Effector memory CD4-positive, alpha-beta T cell (primary cell): ENCODE data around the gene PVALB.

Source experiments
- DNase-seq, 3 donors: peaks; one replicate each; pipeline ENCODE4 v3.0.0-alpha.2; 2020
- H3K27ac ChIP-seq: 2 replicates; pipeline ENCODE4 v1.7.0; 2013; ENCODE audit warnings: mild to moderate bottlenecking, low read length, moderate library complexity; ENCODE audit not compliant: insufficient read depth, poor library complexity, severe bottlenecking
- H3K27me3 ChIP-seq: replicated peaks from 2 replicates; pipeline ENCODE4 v1.7.0; 2013; ENCODE audit warnings: mild to moderate bottlenecking, low read length; ENCODE audit not compliant: insufficient read depth, control insufficient read depth, poor library complexity, severe bottlenecking
- H3K36me3 ChIP-seq: 2 replicates; pipeline ENCODE4 v1.7.0; 2013; ENCODE audit warnings: mild to moderate bottlenecking, low read length, moderate library complexity; ENCODE audit not compliant: control insufficient read depth, insufficient read depth
- H3K4me1 ChIP-seq: 2 replicates; pipeline ENCODE4 v1.7.0; 2013; ENCODE audit warnings: low read length, mild to moderate bottlenecking; ENCODE audit not compliant: control insufficient read depth, insufficient read depth, poor library complexity, severe bottlenecking
- H3K4me3 ChIP-seq: 2 replicates; pipeline ENCODE4 v1.7.0; 2013; ENCODE audit warnings: low read length, low read depth, mild to moderate bottlenecking; ENCODE audit not compliant: insufficient read depth, poor library complexity, severe bottlenecking
- H3K9me3 ChIP-seq: 2 replicates; pipeline ENCODE4 v1.7.0; 2013; ENCODE audit warnings: mild to moderate bottlenecking, low read length, moderate library complexity; ENCODE audit not compliant: control insufficient read depth

PVALB gene

DNA sequence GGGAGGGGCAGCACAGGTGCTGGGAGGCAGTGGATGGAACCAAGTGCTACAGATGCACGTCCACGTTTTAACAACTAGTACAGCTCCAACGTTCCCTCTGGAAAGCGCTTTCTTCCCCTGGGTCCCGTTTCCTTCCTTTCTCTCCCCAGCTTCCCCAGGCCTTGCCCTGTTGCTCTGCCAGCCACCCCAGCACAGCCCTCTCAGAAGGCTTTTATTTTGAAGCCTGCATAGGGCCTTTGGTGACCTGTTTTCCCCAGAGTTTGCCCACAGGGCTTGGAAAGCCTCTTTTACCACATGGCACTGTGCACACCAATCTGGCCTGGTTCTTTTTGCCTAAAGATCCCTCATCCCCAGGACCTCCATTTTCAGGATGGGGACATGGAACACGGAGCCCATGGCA is 30.1 kb upstream of the PVALB start:
- H3K36me3 ChIP-seq: no peaks in the 10 kb centered on the region
- H3K4me1 ChIP-seq: no peaks in the 10 kb centered on the region
- no peak overlapping the region for H3K27ac ChIP-seq
- H3K9me3 ChIP-seq: no peaks in the 10 kb centered on the region
- no peaks in the 10 kb centered on the region for H3K27me3 ChIP-seq
- H3K4me3 ChIP-seq: no peak overlapping the region
- DNase-seq: no peak

DNA sequence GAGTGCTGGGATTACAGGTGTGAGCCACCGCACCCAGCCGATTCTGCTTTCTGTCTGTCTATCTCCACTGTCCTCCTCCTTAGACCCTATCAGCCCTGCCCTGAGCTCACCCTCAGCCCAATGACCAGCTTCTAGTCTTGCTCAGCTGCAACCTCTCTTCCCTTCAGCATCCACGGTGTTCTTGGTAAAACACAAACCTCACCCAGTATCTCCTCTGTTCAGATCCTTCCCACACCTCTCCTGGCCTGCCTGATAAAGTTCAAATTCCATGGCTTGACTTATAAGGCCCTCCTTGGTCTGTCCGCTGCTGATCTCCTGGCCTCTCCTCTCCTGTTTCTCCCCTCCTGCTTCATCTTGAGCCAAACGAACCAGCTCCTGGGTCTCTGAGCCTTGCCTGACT is 29.4 kb upstream of the PVALB start:
- no peak for DNase-seq
- no peaks in the 10 kb centered on the region for H3K27me3 ChIP-seq

DNA sequence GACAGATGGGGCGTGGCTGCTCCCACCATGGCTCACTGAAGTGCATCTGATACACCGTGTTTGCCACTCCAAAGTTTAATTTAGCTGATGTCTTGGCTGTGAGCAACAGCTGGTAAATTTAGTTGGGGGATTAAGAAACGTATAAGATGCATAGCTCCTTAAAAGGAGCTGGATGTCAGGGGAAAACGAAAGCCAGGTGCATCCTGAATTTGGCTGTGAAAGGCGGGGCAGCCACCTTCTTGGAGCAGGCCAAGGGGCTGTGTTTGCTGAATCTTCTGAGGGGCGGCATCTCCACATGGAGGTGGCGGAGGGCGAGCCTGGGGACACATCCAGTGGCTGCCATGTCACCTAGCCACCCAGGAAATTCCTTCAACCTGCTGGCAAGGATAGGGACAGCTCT is 23.3 kb upstream of the PVALB start:
- Histone ChIP-seq H3K36me3 (no peaks in the 10 kb centered on the region), H3K27ac (no peak overlapping the region), H3K4me3 (no peak overlapping the region), H3K9me3 (no peaks in the 10 kb centered on the region), H3K27me3 (peaks cover 3% of the 10 kb centered on the region), H3K4me1 (no peaks in the 10 kb centered on the region)
- no peak for DNase-seq

More for the DNA sequence above, 29.4 kb upstream of the PVALB start:
- Histone ChIP-seq H3K27ac (no peak overlapping the region), H3K36me3 (no peaks in the 10 kb centered on the region), H3K4me3 (no peak overlapping the region), H3K4me1 (no peaks in the 10 kb centered on the region), H3K9me3 (no peaks in the 10 kb centered on the region)

DNA sequence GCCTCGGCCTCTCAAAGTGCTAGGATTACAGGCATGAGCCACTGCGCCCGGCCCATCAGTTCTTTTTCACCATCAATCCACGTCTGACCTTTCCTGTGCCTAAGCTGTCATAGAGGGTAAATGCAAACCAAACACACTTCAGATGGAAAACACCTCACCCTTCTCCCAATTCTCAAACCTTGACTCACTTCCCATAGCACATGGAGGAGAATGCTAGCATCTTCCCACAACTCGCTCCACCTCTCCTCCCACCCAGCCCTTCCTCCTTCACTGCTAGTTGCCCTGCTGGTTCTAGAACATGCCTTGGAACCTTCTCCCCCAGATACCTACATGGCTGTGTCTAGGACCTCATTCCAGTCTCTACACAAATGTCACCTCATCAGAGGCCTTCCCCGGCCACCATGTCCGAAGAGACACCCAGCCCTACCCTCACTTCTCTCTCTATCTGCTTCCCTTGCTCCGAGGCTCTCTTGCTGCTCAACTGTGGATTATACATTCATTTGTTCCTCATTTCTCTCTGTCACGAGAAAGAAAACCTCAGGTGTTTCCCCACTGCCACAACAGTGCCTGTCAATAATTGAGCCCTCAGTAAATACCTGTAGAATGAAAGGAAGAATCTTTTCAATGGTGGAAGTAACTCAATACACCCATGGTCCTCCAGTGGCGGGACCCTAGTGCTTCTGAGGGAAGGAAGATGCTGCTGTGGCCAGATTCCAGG is 22.7 kb upstream of the PVALB start:
- Histone ChIP-seq H3K4me3 (no peak overlapping the region), H3K27me3 (peaks cover 3% of the 10 kb centered on the region), H3K9me3 (no peaks in the 10 kb centered on the region), H3K36me3 (no peaks in the 10 kb centered on the region), H3K27ac (no peak overlapping the region), H3K4me1 (no peaks in the 10 kb centered on the region)
- no peak for DNase-seq

DNA sequence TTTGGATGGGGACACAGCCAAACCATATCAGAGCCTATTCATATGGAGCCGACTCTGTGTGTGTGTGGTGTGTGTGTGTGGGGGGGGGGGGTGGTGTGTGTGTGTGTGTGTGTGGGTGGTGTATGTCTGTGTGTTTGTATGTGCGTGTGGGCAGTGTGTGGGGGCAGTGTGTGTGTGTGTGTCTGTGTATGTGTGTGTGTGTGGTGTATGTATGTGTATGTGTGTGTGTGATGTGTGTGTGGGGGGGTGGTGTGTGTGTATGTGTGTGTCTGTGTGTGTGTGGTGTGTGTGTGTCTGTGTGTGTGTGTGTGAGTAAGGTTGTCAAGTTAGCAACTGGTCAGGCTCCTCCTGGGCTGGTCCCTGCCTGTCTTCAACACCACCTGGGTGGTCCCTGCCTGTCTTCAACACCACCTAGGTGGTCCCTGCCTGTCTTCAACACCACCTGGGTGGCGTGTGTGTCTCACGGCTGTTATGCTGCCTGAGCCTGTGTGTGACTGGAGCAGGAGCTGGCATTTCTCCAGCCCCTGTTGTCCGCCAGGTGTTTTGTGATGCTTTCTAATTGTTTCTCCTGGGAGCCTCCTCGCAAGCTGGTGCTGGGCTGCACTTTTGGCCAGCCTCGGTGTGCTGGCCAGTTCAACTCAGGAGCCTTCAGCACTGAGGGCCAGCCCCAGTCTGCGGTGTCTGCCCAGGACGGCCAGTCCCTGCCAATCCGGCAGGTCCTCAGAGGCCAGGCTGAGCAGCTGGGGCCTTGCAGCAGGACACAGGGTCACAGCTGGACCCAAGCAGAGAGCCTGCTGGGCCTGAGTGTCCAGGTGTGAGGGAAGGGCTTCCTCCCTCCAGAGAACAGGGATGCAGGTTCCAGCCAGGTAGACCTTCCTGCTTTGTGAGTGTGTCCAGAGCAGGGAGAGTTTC is 21.5 kb upstream of the PVALB start:
- DNase-seq: no peak
- Histone ChIP-seq H3K9me3 (no peaks in the 10 kb centered on the region), H3K4me1 (no peaks in the 10 kb centered on the region), H3K27ac (no peak overlapping the region), H3K4me3 (no peak overlapping the region), H3K36me3 (no peaks in the 10 kb centered on the region), H3K27me3 (peaks cover 3% of the 10 kb centered on the region)

DNA sequence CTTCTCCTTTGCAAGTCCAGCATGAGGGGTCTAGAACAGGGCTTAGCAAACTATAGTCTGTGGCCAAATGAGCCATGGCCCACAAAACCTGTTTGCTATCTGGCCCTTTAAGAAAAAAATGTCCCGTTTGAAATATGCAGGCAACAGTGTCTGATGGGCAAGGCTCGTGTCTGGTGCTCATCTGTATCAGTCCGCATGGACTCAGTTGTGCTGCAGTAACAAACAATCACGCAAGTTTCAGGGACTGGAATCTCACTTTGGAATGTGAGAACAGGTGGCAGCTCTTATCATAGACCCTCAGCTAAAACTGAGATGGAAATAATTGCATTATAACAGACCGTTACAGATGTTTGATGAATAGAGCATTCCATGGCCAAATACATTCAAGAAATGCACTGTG is 19.1 kb upstream of the PVALB start:
- Histone ChIP-seq H3K4me1 (no peaks in the 10 kb centered on the region), H3K27me3 (peaks cover 3% of the 10 kb centered on the region), H3K27ac (no peak overlapping the region), H3K4me3 (no peak overlapping the region), H3K9me3 (no peaks in the 10 kb centered on the region), H3K36me3 (no peaks in the 10 kb centered on the region)
- DNase-seq: no peak

DNA sequence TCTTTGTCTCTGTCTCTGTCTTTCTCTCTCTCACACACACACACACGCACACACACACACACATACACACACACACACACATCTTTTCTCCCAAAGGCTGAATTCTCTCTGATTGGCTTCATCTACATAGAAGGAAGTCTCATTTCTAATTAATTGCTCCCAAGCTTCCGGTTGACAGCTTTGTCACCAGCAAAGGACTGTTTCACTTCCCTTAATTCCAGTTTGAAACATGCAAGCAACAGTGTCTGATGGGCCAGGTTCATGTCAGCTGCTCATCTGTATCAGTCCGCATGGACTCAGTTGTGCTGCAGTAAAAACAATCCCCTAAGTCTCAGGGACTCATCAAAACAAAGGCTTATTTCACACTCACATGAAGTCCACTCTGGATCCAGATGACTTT is 16.2 kb upstream of the PVALB start:
- no peak for DNase-seq
- no peaks in the 10 kb centered on the region for H3K27me3 ChIP-seq
- no peaks in the 10 kb centered on the region for H3K36me3 ChIP-seq
- H3K27ac ChIP-seq: no peak overlapping the region
- H3K9me3 ChIP-seq: no peaks in the 10 kb centered on the region
- no peak overlapping the region for H3K4me3 ChIP-seq
- H3K4me1 ChIP-seq: no peaks in the 10 kb centered on the region

DNA sequence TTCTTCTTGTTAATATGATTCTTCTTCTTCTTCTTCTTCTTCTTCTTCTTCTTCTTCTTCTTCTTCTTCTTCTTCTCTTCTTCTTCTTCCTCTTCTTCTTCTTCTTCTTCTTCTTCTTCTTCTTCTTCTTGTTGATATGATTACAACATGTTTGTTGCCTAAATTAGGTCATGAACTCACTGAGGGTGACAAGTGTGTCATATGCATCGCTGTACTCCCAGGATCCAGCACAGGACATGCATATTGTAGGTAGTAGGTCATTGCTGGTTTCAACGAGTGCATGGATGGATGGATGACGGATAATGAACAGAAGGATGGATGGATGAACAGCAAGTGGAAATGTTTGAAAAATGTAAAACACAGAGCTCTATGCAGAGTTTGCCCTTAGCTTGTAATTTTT is 14.9 kb upstream of the PVALB start:
- H3K36me3 ChIP-seq: no peaks in the 10 kb centered on the region
- no peaks in the 10 kb centered on the region for H3K4me1 ChIP-seq
- H3K4me3 ChIP-seq: no peak overlapping the region
- no peak overlapping the region for H3K27ac ChIP-seq
- H3K9me3 ChIP-seq: no peaks in the 10 kb centered on the region
- DNase-seq: no peak
- H3K27me3 ChIP-seq: no peaks in the 10 kb centered on the region

DNA sequence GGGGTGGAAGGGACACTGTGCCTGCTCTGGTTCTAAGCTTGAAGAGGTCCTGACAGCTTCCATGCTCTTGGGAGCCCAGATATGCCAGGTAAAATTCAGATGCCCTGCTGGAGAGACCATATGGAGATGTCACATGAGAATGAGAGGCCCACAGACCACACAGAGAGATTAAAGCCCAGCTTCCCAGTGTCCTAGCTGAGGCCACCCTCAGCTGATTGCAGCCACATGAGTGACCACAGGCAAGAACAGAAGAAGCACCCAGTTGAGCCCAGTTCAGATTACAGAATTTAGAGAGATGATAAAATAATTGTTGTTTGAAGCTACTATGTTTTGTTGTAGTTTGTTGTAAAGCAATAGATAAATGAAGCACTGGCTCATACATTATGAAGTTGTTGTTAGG is 14.4 kb upstream of the PVALB start:
- no peak for DNase-seq
- Histone ChIP-seq H3K27ac (no peak overlapping the region), H3K9me3 (no peaks in the 10 kb centered on the region), H3K36me3 (no peaks in the 10 kb centered on the region), H3K27me3 (no peaks in the 10 kb centered on the region), H3K4me3 (no peak overlapping the region), H3K4me1 (no peaks in the 10 kb centered on the region)

DNA sequence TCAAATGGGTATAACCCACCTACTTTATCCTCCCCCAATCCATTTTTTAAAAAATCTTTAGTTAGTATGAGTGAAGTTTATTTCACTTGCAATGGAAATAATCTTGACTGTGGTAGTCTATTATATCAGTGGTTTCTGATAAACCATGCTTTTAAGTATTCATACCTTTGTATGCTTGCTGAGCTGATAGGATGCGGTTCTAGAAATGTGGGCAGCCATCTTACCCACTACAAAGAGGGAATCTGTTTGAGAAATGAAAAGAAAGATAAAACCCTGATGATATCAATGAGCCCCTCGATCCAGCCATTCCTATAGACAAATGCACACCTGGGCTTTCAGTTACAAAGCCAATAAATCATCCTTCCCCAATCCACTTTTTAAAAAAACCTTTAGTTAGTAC is 13.8 kb upstream of the PVALB start:
- no peaks in the 10 kb centered on the region for H3K27me3 ChIP-seq

More for the DNA sequence above, 13.8 kb upstream of the PVALB start:
- DNase-seq: no peak
- H3K4me3 ChIP-seq: no peak overlapping the region
- no peak overlapping the region for H3K27ac ChIP-seq
- no peaks in the 10 kb centered on the region for H3K9me3 ChIP-seq
- H3K4me1 ChIP-seq: no peaks in the 10 kb centered on the region
- H3K36me3 ChIP-seq: no peaks in the 10 kb centered on the region
